GM19463 (cell line): Measurements from ENCODE around the gene KAZN.

Experiments
- ATAC-seq: cut with Tn5 transposase; IDR thresholded peaks from one replicate; pipeline ENCODE4 v1.9.1; 2021; ENCODE audit warnings: mild to moderate bottlenecking, moderate library complexity; ENCODE audit not compliant: unreplicated experiment

The KAZN gene

GRCh38 chr1:14639291-14640050, 41.0 kb downstream of the KAZN start:
- ATAC-seq, result no peak

GRCh38 chr1:14642712-14643111, 44.2 kb downstream of the KAZN start:
- no peak for ATAC-seq

GRCh38 chr1:14646973-14647372, 48.5 kb downstream of the KAZN start:
- ATAC-seq, result no peak

GRCh38 chr1:14647777-14648176, 49.3 kb downstream of the KAZN start:
- no peak for ATAC-seq

- no peak for ATAC-seq
Measured at GRCh38 chr1:14648391-14648790, 49.9 kb downstream of the KAZN start.

- no peak for ATAC-seq
Measured at GRCh38 chr1:14648896-14649855, 50.7 kb downstream of the KAZN start.

- no peak for ATAC-seq
Measured at GRCh38 chr1:14649976-14650375, 51.5 kb downstream of the KAZN start.

- ATAC-seq, result no peak
Measured at GRCh38 chr1:14650951-14651350, 52.5 kb downstream of the KAZN start.

GRCh38 chr1:14652840-14653239, 54.4 kb downstream of the KAZN start:
- ATAC-seq, result no peak

GRCh38 chr1:14653461-14653960, 55.0 kb downstream of the KAZN start:
- no peak for ATAC-seq

GRCh38 chr1:14654554-14654953, 56.1 kb downstream of the KAZN start:
- ATAC-seq, result no peak

- no peak for ATAC-seq
Measured at GRCh38 chr1:14655385-14655784, 56.9 kb downstream of the KAZN start.

GRCh38 chr1:14656384-14656937, 58.0 kb downstream of the KAZN start:
- no peak for ATAC-seq

GRCh38 chr1:14658642-14659041, 60.2 kb downstream of the KAZN start:
- no peak for ATAC-seq

- ATAC-seq, result no peak
Measured at GRCh38 chr1:14659913-14660312, 61.4 kb downstream of the KAZN start.

GRCh38 chr1:14660801-14661200, 62.3 kb downstream of the KAZN start:
- no peak for ATAC-seq

GRCh38 chr1:14661222-14661621, 62.7 kb downstream of the KAZN start:
- no peak for ATAC-seq

- ATAC-seq, result no peak
Measured at GRCh38 chr1:14662116-14662515, 63.6 kb downstream of the KAZN start.

- no peak for ATAC-seq
Measured at GRCh38 chr1:14663773-14664172, 65.3 kb downstream of the KAZN start.

GRCh38 chr1:14666373-14666772, 67.9 kb downstream of the KAZN start:
- ATAC-seq, result no peak

GRCh38 chr1:14666962-14667650, 68.6 kb downstream of the KAZN start:
- no peak for ATAC-seq
